K562 (cell line): ENCODE measurements around the gene HSPA2. TPM values are rescaled to one million over a fixed set of nuclear protein-coding genes. Genes with fewer than 3 reads are reported as not detected.

Experiments used
- ATAC-seq: fragments of 200-7000 bp; cut with Tn5 transposase; 3 replicates; pipeline ENCODE4 v1.9.1; 2020; ENCODE audit warnings: moderate library complexity
- BruUV-seq: library from RNA; stranded (reverse); fragments of 400-500 nt; replicated peaks from 2 replicates; lab custom pipeline; 2021; lab: Mats Ljungman, UMichigan
- CTCF ChIA-PET: fragments of 300-600 bp; formaldehyde crosslinking; extraction: SDS; loops from one replicate; lab custom pipeline; 2021; ENCODE audit warnings: low intra/inter-chr PET ratio; lab: Yijun Ruan, JAX
- POLR2A ChIA-PET: fragments of 300-600, 350-650 bp; sonication (Branson Sonifier 250); formaldehyde crosslinking; extraction: SDS; loops from one replicate; lab custom pipeline; 2021; ENCODE audit warnings: antibody characterized with exemption, inconsistent platforms; lab: Yijun Ruan, JAX
- DNase-seq, 4 experiments: peaks; one replicate each; pipeline versions ENCODE4 v3.0.0 to v3.0.0-alpha.2; 2011 to 2018; ENCODE audit warnings: low spot score in 3 of 4, mixed read lengths in 3 of 4; ENCODE audit errors: extremely low read depth in 1 of 4
- FAIRE-seq: peaks from 2 replicates; lab custom pipeline; 2011; peaks lifted over from hg19 to GRCh38; lab: Jason Lieb, UNC
- H2AFZ ChIP-seq: 2 replicates; pipeline ENCODE4 v1.6.0; 2011; ENCODE audit warnings: low read depth, low read length, control low read depth, inconsistent platforms
- H3K27ac ChIP-seq: fragments of 200-600 bp; 3 replicates; pipeline ENCODE4 v1.8.0; 2011; ENCODE audit warnings: low read depth, mild to moderate bottlenecking, control low read depth, inconsistent platforms, low read length, moderate library complexity, mixed read lengths; ENCODE audit errors: extremely low read depth
- H3K27me3 ChIP-seq, 2 experiments: fragments of 300-600 bp in 1 of 2; 2 replicates in 1 of 2; 3 replicates in 1 of 2; pipeline versions ENCODE4 v1.6.0 to v1.8.0; 2011; ENCODE audit warnings: inconsistent platforms in 2 of 2, low read length in 2 of 2, mild to moderate bottlenecking in 1 of 2, mixed read lengths in 1 of 2, moderate library complexity in 1 of 2; ENCODE audit not compliant: control insufficient read depth in 2 of 2, insufficient read depth in 2 of 2
- H3K36me3 ChIP-seq: fragments of 300-600 bp; 3 replicates; pipeline ENCODE4 v1.8.0; 2011; ENCODE audit warnings: mild to moderate bottlenecking, low read length, inconsistent platforms; ENCODE audit not compliant: control insufficient read depth, insufficient read depth
- H3K4me1 ChIP-seq, 2 experiments: fragments of 200-600 bp in 1 of 2; replicated peaks in 1 of 2; 2 replicates in 1 of 2; 3 replicates in 1 of 2; pipeline versions ENCODE4 v1.5.1 to v1.8.0; 2011; ENCODE audit warnings: inconsistent platforms in 2 of 2, low read length in 2 of 2, mild to moderate bottlenecking in 1 of 2, mixed read lengths in 1 of 2, moderate library complexity in 1 of 2; ENCODE audit not compliant: control insufficient read depth in 2 of 2, insufficient read depth in 2 of 2
- H3K4me2 ChIP-seq: 2 replicates; pipeline ENCODE4 v1.6.1; 2011; ENCODE audit warnings: low read length, control low read depth, inconsistent platforms, mixed read lengths; ENCODE audit not compliant: insufficient read depth
- H3K4me3 ChIP-seq: fragments of 200-600 bp; sonication (generic), shearing (Covaris generic); 2 replicates; pipeline ENCODE4 v1.5.1; 2016; ENCODE audit warnings: control low read depth, inconsistent platforms
- H3K79me2 ChIP-seq: fragments of 200-600 bp; 3 replicates; pipeline ENCODE4 v1.8.0; 2011; ENCODE audit warnings: low read length, inconsistent platforms; ENCODE audit not compliant: control insufficient read depth, insufficient read depth
- H3K9ac ChIP-seq, 2 experiments: 2 replicates each; pipeline versions ENCODE4 v1.6.0 to v1.6.1; 2011; ENCODE audit warnings: low read depth in 2 of 2, low read length in 2 of 2, control low read depth in 1 of 2, inconsistent platforms in 1 of 2, mild to moderate bottlenecking in 1 of 2, mixed read lengths in 1 of 2; ENCODE audit not compliant: insufficient read depth in 1 of 2
- H3K9me1 ChIP-seq: one replicate; pipeline ENCODE4 v1.6.0; 2011; ENCODE audit warnings: inconsistent platforms, mild to moderate bottlenecking, low read length, moderate library complexity; ENCODE audit not compliant: control insufficient read depth, insufficient read depth
- H3K9me3 ChIP-seq: replicated peaks from 2 replicates; pipeline ENCODE4 v1.5.1; 2011; ENCODE audit warnings: low read depth, low read length, inconsistent platforms; ENCODE audit not compliant: control insufficient read depth, insufficient read depth
- H4K20me1 ChIP-seq: replicated peaks from 2 replicates; pipeline ENCODE4 v1.6.1; 2011; ENCODE audit warnings: low read length, inconsistent platforms, mixed read lengths; ENCODE audit not compliant: control insufficient read depth, insufficient read depth
- CAMTA2 ChIP-seq: fragments of 250-450 bp; sonication (Bioruptor Pico); conservative IDR thresholded peaks from 2 replicates; pipeline ENCODE4 v1.5.1; 2022
- CBX1 ChIP-seq: sonication (generic); IDR thresholded peaks from 2 replicates; pipeline ENCODE4 v1.6.1; 2016; ENCODE audit warnings: antibody characterized with exemption, low read depth, mild to moderate bottlenecking
- KDM1A ChIP-seq, 2 experiments: fragments of 450-650 bp; IDR thresholded peaks; 2 replicates each; pipeline ENCODE4 v1.6.1; 2016; ENCODE audit warnings: mild to moderate bottlenecking in 2 of 2
- NFXL1 ChIP-seq: fragments of 450-650 bp; formaldehyde crosslinking; IDR thresholded peaks from 2 replicates; pipeline ENCODE4 v1.4.0; 2021; ENCODE audit warnings: mild to moderate bottlenecking
- NONO ChIP-seq, 2 experiments: fragments of 200-400 bp in 1 of 2; fragments of 450-650 bp in 1 of 2; formaldehyde crosslinking in 1 of 2; IDR thresholded peaks; 2 replicates each; pipeline ENCODE4 v1.6.1; 2017; ENCODE audit warnings: low read depth in 2 of 2, mild to moderate bottlenecking in 2 of 2, moderate library complexity in 2 of 2, low read length in 1 of 2
- NUFIP1 ChIP-seq: fragments of 450-650 bp; IDR thresholded peaks from 2 replicates; pipeline ENCODE4 v1.6.1; 2018; ENCODE audit not compliant: partially characterized antibody
- SIRT6 ChIP-seq: IDR thresholded peaks from one replicate; pipeline ENCODE4 v1.6.1; 2012; ENCODE audit warnings: low read depth, mild to moderate bottlenecking, control low read depth, inconsistent platforms, low read length, moderate library complexity
- SUPT5H ChIP-seq: fragments of 450-650 bp; IDR thresholded peaks from 2 replicates; pipeline ENCODE4 v1.6.1; 2016
- ZNF143 ChIP-seq: sonication (generic); formaldehyde crosslinking; IDR thresholded peaks from 2 replicates; pipeline ENCODE4 v1.9.0; 2022; ENCODE audit warnings: mild to moderate bottlenecking, missing genetic modification reagents
- ZNF695 ChIP-seq: fragments of 450-650 bp; formaldehyde crosslinking; IDR thresholded peaks from 2 replicates; pipeline ENCODE4 v1.4.0; 2020; ENCODE audit warnings: mild to moderate bottlenecking, moderate library complexity
- WGBS: fragments of 100-300 bp; shearing (Covaris generic); methylation state at CpG from one replicate; pipeline ENCODE4 v1.1.6; 2016; ENCODE audit warnings: low coverage, mixed read lengths; ENCODE audit not compliant: insufficient coverage; ENCODE audit errors: missing lambda C conversion rate; 5-methylcytosine and 5-hydroxymethylcytosine counted together
- in situ Hi-C: fragments of 300-500 bp; cut with MboI; formaldehyde crosslinking; loops from 4 replicates; pipeline ENCODE4 v1.15.0; 2018; ENCODE audit warnings: inconsistent platforms, mixed read lengths
- intact Hi-C: fragments of 100-400 bp; cut with micrococcal nuclease; formaldehyde crosslinking; loops from 2 replicates; pipeline ENCODE4 v1.14.2; 2022
- polyA plus RNA-seq, 8 experiments: library from polyadenylated mRNA; depleted of rRNA in 4 of 8; stranded (reverse) in 5 of 8; unstranded in 3 of 8; fragments of >200 nt; fragmentation: Nextera tagmentation in 2 of 8; fragmentation: Illumina TruSeq in 1 of 8; extraction: Ambion mirVana in 2 of 8; extraction: Trizol in 1 of 8; gene quantifications; 2 replicates each; pipeline versions ENCODE4 v1.2.1 to v1.2.3, GENCODE V29; 2011 to 2014; ENCODE audit warnings: inconsistent platforms in 1 of 8, missing spikeins in 1 of 8
- total RNA-seq, 7 experiments: library from RNA; depleted of rRNA in 6 of 7; stranded (reverse); fragments of >200 nt in 6 of 7; fragmentation: Illumina TruSeq in 2 of 7; extraction: Trizol in 2 of 7; gene quantifications; 2 replicates each; pipeline versions ENCODE4 v1.2.1 to v1.2.3, GENCODE V29; 2011 to 2021; ENCODE audit warnings: low replicate concordance in 1 of 7

The HSPA2 gene
- total and polyA plus RNA-seq, 9 of the 15 experiments (the other 6 are each of a cell fraction or from before 2014, with no cell fraction given): not detected

DNA sequence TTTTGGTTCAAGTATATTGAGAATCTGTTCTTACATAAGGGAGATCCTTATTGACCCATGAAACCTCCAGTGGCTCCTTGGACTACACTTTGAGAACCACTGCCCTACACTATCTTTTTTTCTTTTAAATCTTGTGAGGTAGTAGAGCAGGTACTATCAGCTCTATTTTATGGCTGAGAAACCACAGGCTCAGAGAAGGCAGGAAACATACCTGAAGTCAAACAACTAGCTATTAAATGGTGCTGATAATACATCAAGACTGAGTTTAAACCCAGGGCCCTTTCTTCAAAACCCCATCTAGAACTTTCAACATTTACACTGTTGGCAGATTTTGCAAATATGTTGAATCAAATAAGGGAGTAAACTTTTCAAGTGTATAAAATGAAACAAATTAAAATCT lies 43.8 kb upstream of the HSPA2 start:
- no peak for DNase-seq
- ChIA-PET CTCF (no interaction called here), POLR2A (interaction anchor here (0.9 kb wide), 1 partner anchor 24 kb away, joined by 3 read pairs; no protein-coding TSS in a partner anchor)
- no peak overlapping the region for H2AFZ ChIP-seq
- H3K9ac ChIP-seq: no peak overlapping the region
- TF ChIP-seq NUFIP1 (no peak), NFXL1 (no peak), KDM1A (IDR thresholded peaks at IDR 0.05) (no peak), SIRT6 (no peak), ZNF695 (CRISPR knock-in tag) (no peak)
- TF ChIP-seq, all 486 proteins: peak for 0
- Histone ChIP-seq H3K27me3 (no peaks in the 10 kb centered on the region), H3K9me3 (no peaks in the 10 kb centered on the region), H4K20me1 (no peaks in the 10 kb centered on the region), H3K4me1 (peaks cover 3 to 8% of the 10 kb centered on the region in 2 experiments; a peak in 4 of 5 replicates), H3K27ac (no peak overlapping the region), H3K4me3 (no peak overlapping the region), H3K9me1 (no peaks in the 10 kb centered on the region), H3K4me2 (no peak overlapping the region), H3K36me3 (no peaks in the 10 kb centered on the region), H3K79me2 (no peaks in the 10 kb centered on the region; the same call in 2 of the 3 replicates)
- in situ Hi-C loops (no loop called here), intact Hi-C loops (no loop called here)
- FAIRE-seq (no peak), ATAC-seq (no peak)
- no TSS peak for BruUV-seq

DNA sequence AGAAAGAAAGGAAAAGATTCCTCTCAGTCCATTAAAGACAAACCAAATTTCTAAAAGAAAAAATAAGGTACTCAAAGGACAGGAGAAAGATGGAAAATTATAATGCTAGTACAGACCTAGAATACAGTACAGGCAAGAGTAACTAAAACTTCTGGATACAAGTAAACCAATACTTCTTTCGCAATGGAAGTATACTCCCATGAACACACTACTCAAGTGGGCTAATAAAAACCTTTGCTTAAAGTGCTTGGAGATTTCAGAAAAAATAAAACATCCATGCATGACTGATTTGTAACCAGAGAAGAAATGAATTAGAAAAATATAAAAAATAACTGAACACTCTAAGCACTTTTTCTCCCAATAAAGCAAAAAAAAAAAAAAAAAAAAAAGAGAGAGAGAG lies 40.5 kb upstream of the HSPA2 start:
- peaks cover 15% of the 10 kb centered on the region; the same call in 2 of the 3 replicates for H3K79me2 ChIP-seq
- peaks cover 18 to 25% of the 10 kb centered on the region in 2 experiments for H3K4me1 ChIP-seq
- H3K27me3 ChIP-seq: no peaks in the 10 kb centered on the region
- WGBS: 85% methylated on average over 1 of the region's 1 CpG
- TF ChIP-seq CBX1 (no peak), CAMTA2 (CRISPR knock-in tag) (no peak), NONO (IDR thresholded peaks at IDR 0.05; ENCODE audit: low read depth in 2 of 2, low read length in 1 of 2) (no peak), SUPT5H (no peak), ZNF143 (no peak)
- ATAC-seq (no peak), FAIRE-seq (no peak), DNase-seq (no peak)
- H2AFZ ChIP-seq: no peak overlapping the region
- POLR2A ChIA-PET: no interaction called here
- no peak overlapping the region for H3K27ac ChIP-seq
- H3K4me3 ChIP-seq: no peak overlapping the region
- intact Hi-C loops: no loop called here
- no TSS peak for BruUV-seq
- H3K36me3 ChIP-seq: no peaks in the 10 kb centered on the region; the same call in 2 of the 3 replicates
- CTCF ChIA-PET: no interaction called here
- in situ Hi-C loops: no loop called here
- H3K9me1 ChIP-seq: no peaks in the 10 kb centered on the region
- H3K9ac ChIP-seq: no peak overlapping the region
- no peaks in the 10 kb centered on the region for H4K20me1 ChIP-seq
- no peak overlapping the region for H3K4me2 ChIP-seq
- no peaks in the 10 kb centered on the region for H3K9me3 ChIP-seq
